OCI-LY1 (cell line): ENCODE data around the gene LGR5.

Experiments
- H2AFZ ChIP-seq: fragments of 200-600 bp; sonication (generic), shearing (Covaris generic); 2 replicates; pipeline ENCODE4 v1.6.0; 2014; ENCODE audit warnings: antibody characterized with exemption, mild to moderate bottlenecking, low read length
- H3F3A ChIP-seq: fragments of 200-600 bp; sonication (generic), shearing (Covaris generic); 2 replicates; pipeline ENCODE4 v1.6.0; 2014; ENCODE audit warnings: mild to moderate bottlenecking, antibody characterized with exemption, low read length, moderate library complexity; ENCODE audit not compliant: insufficient read depth
- H3K27ac ChIP-seq: fragments of 200-600 bp; sonication (generic); 2 replicates; pipeline ENCODE4 v1.5.1; 2014; ENCODE audit warnings: low read length, mixed run types, mild to moderate bottlenecking, low read depth; ENCODE audit not compliant: poor library complexity, severe bottlenecking
- H3K27me3 ChIP-seq: fragments of 200-600 bp; sonication (generic); 2 replicates; pipeline ENCODE4 v1.6.0; 2014; ENCODE audit warnings: antibody characterized with exemption, mild to moderate bottlenecking, low read length, moderate library complexity; ENCODE audit not compliant: insufficient read depth
- H3K36me3 ChIP-seq: fragments of 200-600 bp; sonication (generic); 2 replicates; pipeline ENCODE4 v1.6.1; 2014; ENCODE audit warnings: mild to moderate bottlenecking, antibody characterized with exemption, low read length, moderate library complexity, mixed read lengths; ENCODE audit not compliant: insufficient read depth
- H3K4me1 ChIP-seq: fragments of 200-600 bp; sonication (generic); 2 replicates; pipeline ENCODE4 v1.5.1; 2014; ENCODE audit warnings: mild to moderate bottlenecking, low read length, moderate library complexity; ENCODE audit not compliant: insufficient read depth, severe bottlenecking
- H3K4me2 ChIP-seq: fragments of 200-600 bp; sonication (generic), shearing (Covaris generic); 2 replicates; pipeline ENCODE4 v1.6.1; 2014; ENCODE audit warnings: low read length
- H3K4me3 ChIP-seq: fragments of 200-600 bp; sonication (generic); 2 replicates; pipeline ENCODE4 v1.5.1; 2014; ENCODE audit warnings: low read length, low read depth, mild to moderate bottlenecking, mixed read lengths; ENCODE audit not compliant: poor library complexity, severe bottlenecking
- H3K79me2 ChIP-seq: fragments of 200-600 bp; shearing (Covaris generic); 2 replicates; pipeline ENCODE4 v1.6.1; 2016; ENCODE audit warnings: mixed run types, low read length, mixed read lengths; ENCODE audit not compliant: insufficient read depth
- H3K9ac ChIP-seq: fragments of 200-600 bp; sonication (generic), shearing (Covaris generic); 2 replicates; pipeline ENCODE4 v1.6.1; 2014; ENCODE audit warnings: mild to moderate bottlenecking, low read length, mixed read lengths
- H3K9me2 ChIP-seq: fragments of 200-600 bp; sonication (generic), shearing (Covaris generic); 2 replicates; pipeline ENCODE4 v1.6.1; 2014; ENCODE audit warnings: low read depth, mild to moderate bottlenecking, low read length, mixed read lengths
- H3K9me3 ChIP-seq: fragments of 200-600 bp; shearing (Covaris generic); 2 replicates; pipeline ENCODE4 v1.6.1; 2014; ENCODE audit warnings: low read length, mixed read lengths
- H4K20me1 ChIP-seq: fragments of 200-600 bp; sonication (generic), shearing (Covaris generic); 2 replicates; pipeline ENCODE4 v1.6.0; 2016; ENCODE audit warnings: mild to moderate bottlenecking, low read length; ENCODE audit not compliant: insufficient read depth
- EZH2 ChIP-seq: fragments of 200-600 bp; sonication (generic), shearing (Covaris generic); IDR thresholded peaks from 2 replicates; pipeline ENCODE4 v1.8.0; 2017; ENCODE audit warnings: borderline replicate concordance, mixed run types, mild to moderate bottlenecking, antibody characterized with exemption, low read length, moderate library complexity, mixed read lengths
- TF ChIP-seq, protein P1 (sequence below): fragments of 200-600 bp; sonication (generic), shearing (Covaris generic); IDR thresholded peaks from 2 replicates; pipeline ENCODE4 v1.5.1; 2017; ENCODE audit warnings: mild to moderate bottlenecking, antibody characterized with exemption, low read length, moderate library complexity, mixed read lengths

LGR5 gene

GRCh38 chr12:71627438-71628002, 187.9 kb downstream of the LGR5 start:
- no peak overlapping the region for H3K4me2 ChIP-seq
- peaks cover 9% of the 10 kb centered on the region for H3K4me1 ChIP-seq
- H3K27ac ChIP-seq: no peak overlapping the region
- no peaks in the 10 kb centered on the region for H3K9me2 ChIP-seq
- no peak overlapping the region for H3K4me3 ChIP-seq
- H3K9me3 ChIP-seq: no peaks in the 10 kb centered on the region
- peaks cover 97% of the 10 kb centered on the region for H3K36me3 ChIP-seq
- no peaks in the 10 kb centered on the region for H3K79me2 ChIP-seq
- no peak overlapping the region for H3K9ac ChIP-seq
- no peaks in the 10 kb centered on the region for H4K20me1 ChIP-seq
- no peaks in the 10 kb centered on the region for H3K27me3 ChIP-seq
- TF ChIP-seq, protein P1, sequence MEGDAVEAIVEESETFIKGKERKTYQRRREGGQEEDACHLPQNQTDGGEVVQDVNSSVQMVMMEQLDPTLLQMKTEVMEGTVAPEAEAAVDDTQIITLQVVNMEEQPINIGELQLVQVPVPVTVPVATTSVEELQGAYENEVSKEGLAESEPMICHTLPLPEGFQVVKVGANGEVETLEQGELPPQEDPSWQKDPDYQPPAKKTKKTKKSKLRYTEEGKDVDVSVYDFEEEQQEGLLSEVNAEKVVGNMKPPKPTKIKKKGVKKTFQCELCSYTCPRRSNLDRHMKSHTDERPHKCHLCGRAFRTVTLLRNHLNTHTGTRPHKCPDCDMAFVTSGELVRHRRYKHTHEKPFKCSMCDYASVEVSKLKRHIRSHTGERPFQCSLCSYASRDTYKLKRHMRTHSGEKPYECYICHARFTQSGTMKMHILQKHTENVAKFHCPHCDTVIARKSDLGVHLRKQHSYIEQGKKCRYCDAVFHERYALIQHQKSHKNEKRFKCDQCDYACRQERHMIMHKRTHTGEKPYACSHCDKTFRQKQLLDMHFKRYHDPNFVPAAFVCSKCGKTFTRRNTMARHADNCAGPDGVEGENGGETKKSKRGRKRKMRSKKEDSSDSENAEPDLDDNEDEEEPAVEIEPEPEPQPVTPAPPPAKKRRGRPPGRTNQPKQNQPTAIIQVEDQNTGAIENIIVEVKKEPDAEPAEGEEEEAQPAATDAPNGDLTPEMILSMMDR: no peak
- TF ChIP-seq EZH2: no peak
- H3F3A ChIP-seq: no peaks in the 10 kb centered on the region
- no peak overlapping the region for H2AFZ ChIP-seq
